GM12873 (cell line): ENCODE measurements around the gene CHAMP1.

Experiments used
- CTCF ChIP-seq: IDR thresholded peaks from 2 replicates; pipeline ENCODE4 v1.5.1; 2012; ENCODE audit warnings: low read depth, mild to moderate bottlenecking, moderate library complexity, low read length, control low read depth; ENCODE audit not compliant: insufficient read depth; ENCODE audit errors: missing control alignments

CHAMP1 gene

DNA sequence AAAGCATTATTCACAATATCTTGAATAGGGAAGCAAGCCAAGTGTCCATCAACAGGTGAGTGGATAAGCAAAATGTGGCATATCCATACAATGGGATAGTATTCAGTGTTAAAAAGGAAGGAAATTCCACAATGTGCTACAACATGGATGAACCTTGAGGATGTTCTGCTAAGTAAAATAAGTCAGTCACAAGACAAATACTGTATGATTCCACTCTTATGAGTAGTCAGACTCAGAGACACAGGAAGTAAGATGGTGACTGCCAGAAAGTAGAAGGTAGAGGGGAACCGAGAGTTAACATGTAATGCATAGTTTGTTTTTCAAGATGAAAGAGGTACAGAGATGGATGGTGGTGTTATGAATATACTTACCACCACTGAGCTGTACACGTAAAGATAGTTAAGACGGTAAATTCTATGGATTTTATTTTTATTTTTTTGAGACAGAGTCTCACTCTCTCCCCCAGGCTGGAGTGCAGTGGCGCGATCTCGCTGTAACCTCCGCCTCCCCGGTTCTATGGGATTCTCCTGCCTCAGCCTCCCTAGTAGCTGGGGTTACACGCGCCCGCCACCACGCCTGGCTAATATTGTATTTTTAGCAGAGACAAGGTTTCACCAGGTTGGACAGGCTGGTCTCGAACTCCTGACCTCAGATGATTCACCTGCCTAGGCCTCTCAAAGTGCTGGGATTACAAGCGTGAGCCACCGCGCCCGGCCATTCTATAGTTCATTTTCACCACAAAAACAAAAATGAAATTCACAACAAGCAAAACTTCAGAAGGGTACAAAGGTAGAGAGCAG lies 1.0 kb upstream of the CHAMP1 start:
- no peak for TF ChIP-seq CTCF

- TF ChIP-seq CTCF = no peak
These were observed 927 bp downstream of the CHAMP1 start for GRCh38 chr13:114315074-114315785.

GRCh38 chr13:114318624-114319023 lies 4.3 kb downstream of the CHAMP1 start:
- no peak for TF ChIP-seq CTCF

GRCh38 chr13:114319441-114319913 lies 5.2 kb downstream of the CHAMP1 start:
- TF ChIP-seq CTCF = no peak

GRCh38 chr13:114320065-114320464 lies 5.8 kb downstream of the CHAMP1 start:
- TF ChIP-seq CTCF = no peak

DNA sequence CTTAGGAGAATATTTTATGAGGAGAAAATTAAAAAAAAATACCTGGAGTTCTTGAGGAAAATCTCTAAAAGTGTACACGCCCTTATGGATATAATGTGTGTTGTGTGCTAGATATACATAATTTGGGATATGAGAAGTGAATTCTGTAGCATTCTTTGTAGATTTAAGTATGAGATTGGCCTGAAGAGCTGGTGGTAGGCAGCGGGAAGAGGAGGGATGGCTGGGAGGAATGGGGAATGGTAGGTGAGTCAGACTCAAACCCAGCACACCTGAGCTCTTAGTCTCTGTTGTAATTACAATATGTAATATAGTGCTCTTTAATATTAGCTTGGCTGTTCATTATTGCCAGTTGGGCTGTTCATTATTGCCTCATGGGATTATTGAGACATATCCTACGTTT lies 7.0 kb downstream of the CHAMP1 start:
- no peak for TF ChIP-seq CTCF

- TF ChIP-seq CTCF = no peak
These were observed 9.0 kb downstream of the CHAMP1 start for GRCh38 chr13:114323349-114323748.
